Smooth muscle cell (in vitro differentiated cells): Measurements from ENCODE around the gene SLC13A4. TPM values are rescaled to one million over a fixed set of nuclear protein-coding genes. Genes with fewer than 3 reads are reported as not detected.

Experiments
- DNase-seq: peaks from one replicate; lab custom pipeline; 2025; ENCODE audit not compliant: unreplicated experiment; lab: John Stamatoyannopoulos, UW
- H2AFZ ChIP-seq: fragments of 200-600 bp; sonication (generic); 2 replicates; pipeline ENCODE4 v1.6.0; 2016; ENCODE audit warnings: antibody characterized with exemption, low read depth, mild to moderate bottlenecking
- H3F3A ChIP-seq: fragments of 200-600 bp; sonication (generic); 2 replicates; pipeline ENCODE4 v1.6.0; 2017; ENCODE audit warnings: antibody characterized with exemption, low read depth
- H3K27ac ChIP-seq: fragments of 200-600 bp; sonication (generic); 2 replicates; pipeline ENCODE4 v1.5.1; 2016; ENCODE audit warnings: low read depth, mild to moderate bottlenecking
- H3K27me3 ChIP-seq: fragments of 200-600 bp; sonication (generic); 2 replicates; pipeline ENCODE4 v1.6.1; 2016; ENCODE audit warnings: low read depth, mild to moderate bottlenecking
- H3K36me3 ChIP-seq: fragments of 200-600 bp; sonication (generic); 2 replicates; pipeline ENCODE4 v1.5.1; 2016; ENCODE audit warnings: low read depth
- H3K4me1 ChIP-seq: fragments of 200-600 bp; sonication (generic); 2 replicates; pipeline ENCODE4 v1.5.1; 2016; ENCODE audit warnings: low read depth
- H3K4me2 ChIP-seq: fragments of 200-600 bp; sonication (generic); 2 replicates; pipeline ENCODE4 v1.6.0; 2016; ENCODE audit warnings: mild to moderate bottlenecking
- H3K4me3 ChIP-seq: fragments of 200-600 bp; sonication (generic); 2 replicates; pipeline ENCODE4 v1.5.1; 2016; ENCODE audit warnings: mild to moderate bottlenecking
- H3K79me2 ChIP-seq: fragments of 200-600 bp; sonication (generic); 2 replicates; pipeline ENCODE4 v1.6.0; 2016; ENCODE audit warnings: low read depth, mild to moderate bottlenecking
- H3K9ac ChIP-seq: fragments of 200-600 bp; sonication (generic); 2 replicates; pipeline ENCODE4 v1.6.0; 2016; ENCODE audit warnings: low read depth
- H3K9me3 ChIP-seq: fragments of 200-600 bp; sonication (generic); replicated peaks from 2 replicates; pipeline ENCODE4 v1.5.1; 2016; ENCODE audit warnings: low read depth
- H4K20me1 ChIP-seq: fragments of 200-600 bp; sonication (generic); 2 replicates; pipeline ENCODE4 v1.6.0; 2016; ENCODE audit warnings: low read depth
- CTCF ChIP-seq: fragments of 200-600 bp; sonication (generic); IDR thresholded peaks from 2 replicates; pipeline ENCODE4 v1.5.1; 2017; ENCODE audit warnings: borderline replicate concordance, mild to moderate bottlenecking, antibody characterized with exemption; ENCODE audit not compliant: insufficient read depth, poor library complexity, severe bottlenecking
- WGBS: methylation state at CpG from one replicate; pipeline ENCODE4 v1.1.7; 2016; ENCODE audit warnings: low lambda C conversion rate; 5-methylcytosine and 5-hydroxymethylcytosine counted together
- polyA plus RNA-seq: library from polyadenylated mRNA; unstranded; fragments of >200 nt; fragmentation: Nextera tagmentation; extraction: Ambion mirVana; gene quantifications from 2 replicates; pipeline ENCODE4 v1.2.1, GENCODE V29; 2016
- total RNA-seq: library from RNA; depleted of rRNA; stranded (reverse); fragments of >200 nt; gene quantifications from 2 replicates; pipeline ENCODE4 v1.2.3, GENCODE V29; 2014

SLC13A4 gene
- total and polyA plus RNA-seq, 2 experiments from 2014 or later = 0.61 TPM; not detected in 1

DNA sequence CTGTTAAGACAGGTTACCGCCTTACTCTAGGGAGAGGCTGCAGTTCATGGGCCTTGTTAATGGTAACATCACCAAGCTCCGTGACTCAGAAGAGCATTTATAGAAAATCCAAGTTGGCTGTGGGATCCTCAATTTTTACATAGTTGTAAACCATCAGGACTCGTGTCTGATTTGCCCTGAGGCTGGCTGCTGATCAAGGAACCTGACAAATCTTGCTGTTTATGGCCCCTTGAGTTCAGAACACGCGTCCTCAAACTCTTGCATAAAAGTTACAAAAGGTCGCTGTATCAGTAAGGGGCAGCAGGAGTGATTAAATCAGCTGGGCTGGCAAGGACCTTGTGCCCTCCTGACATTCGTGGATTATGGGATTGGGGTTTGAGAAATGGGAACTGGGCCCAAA is 4.6 kb downstream of the SLC13A4 start:
- H3K4me3 ChIP-seq = no peak overlapping the region
- no peaks in the 10 kb centered on the region for H3K27me3 ChIP-seq
- H3K4me2 ChIP-seq = no peak overlapping the region
- H3K9ac ChIP-seq = no peak overlapping the region
- no peaks in the 10 kb centered on the region for H3K9me3 ChIP-seq
- H3F3A ChIP-seq = no peaks in the 10 kb centered on the region
- no peaks in the 10 kb centered on the region for H3K36me3 ChIP-seq
- H3K4me1 ChIP-seq = peaks cover 9% of the 10 kb centered on the region
- no peak for DNase-seq
- no peak overlapping the region for H3K27ac ChIP-seq
- WGBS = 74% methylated on average over 7 of the region's 7 CpGs
- no peaks in the 10 kb centered on the region for H4K20me1 ChIP-seq
- TF ChIP-seq CTCF = no peak
- H3K79me2 ChIP-seq = no peaks in the 10 kb centered on the region
- H2AFZ ChIP-seq = no peak overlapping the region

GRCh38 chr7:135721198-135721820 is 6.7 kb downstream of the SLC13A4 start:
- WGBS = 97% methylated on average over 21 of the region's 21 CpGs
- no peak for TF ChIP-seq CTCF
- H3K4me1 ChIP-seq = peaks cover 9% of the 10 kb centered on the region
- no peaks in the 10 kb centered on the region for H3K27me3 ChIP-seq
- H3F3A ChIP-seq = peaks cover 6% of the 10 kb centered on the region
- no peaks in the 10 kb centered on the region for H3K79me2 ChIP-seq
- no peak overlapping the region for H2AFZ ChIP-seq
- no peak overlapping the region for H3K4me3 ChIP-seq
- H4K20me1 ChIP-seq = no peaks in the 10 kb centered on the region
- DNase-seq = no peak
- H3K27ac ChIP-seq = no peak overlapping the region
- H3K36me3 ChIP-seq = no peaks in the 10 kb centered on the region
- H3K9ac ChIP-seq = no peak overlapping the region
- H3K4me2 ChIP-seq = no peak overlapping the region
- no peaks in the 10 kb centered on the region for H3K9me3 ChIP-seq

DNA sequence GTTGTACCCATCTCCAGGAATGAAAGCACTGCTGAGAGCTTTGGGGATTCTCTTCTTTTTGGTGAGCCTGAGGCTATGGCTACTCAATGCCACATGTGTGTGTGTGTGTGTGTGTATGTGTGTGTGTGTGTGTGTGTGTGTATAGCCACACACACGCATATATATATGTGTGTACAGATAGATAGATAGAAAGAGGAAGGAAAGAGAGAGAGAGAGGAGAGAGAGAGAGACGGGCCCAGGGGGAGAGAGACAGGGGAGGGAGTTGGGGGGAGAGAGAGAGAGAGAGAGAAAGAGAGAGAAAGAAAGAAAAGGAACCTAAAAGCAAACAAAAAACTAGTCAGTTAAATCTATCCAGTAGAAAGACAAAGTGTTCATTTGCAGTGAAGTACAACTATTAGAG is 8.3 kb downstream of the SLC13A4 start:
- H3K4me1 ChIP-seq = peaks cover 9% of the 10 kb centered on the region
- H3F3A ChIP-seq = peaks cover 6% of the 10 kb centered on the region
- DNase-seq = no peak
- 0% methylated on average over 1 of the region's 2 CpGs for WGBS
- no peak for TF ChIP-seq CTCF
- no peaks in the 10 kb centered on the region for H3K36me3 ChIP-seq
- H4K20me1 ChIP-seq = no peaks in the 10 kb centered on the region
- H3K9me3 ChIP-seq = no peaks in the 10 kb centered on the region
- no peak overlapping the region for H3K9ac ChIP-seq
- no peak overlapping the region for H2AFZ ChIP-seq
- H3K79me2 ChIP-seq = no peaks in the 10 kb centered on the region
- no peak overlapping the region for H3K4me3 ChIP-seq
- no peaks in the 10 kb centered on the region for H3K27me3 ChIP-seq
- H3K27ac ChIP-seq = no peak overlapping the region
- H3K4me2 ChIP-seq = no peak overlapping the region

DNA sequence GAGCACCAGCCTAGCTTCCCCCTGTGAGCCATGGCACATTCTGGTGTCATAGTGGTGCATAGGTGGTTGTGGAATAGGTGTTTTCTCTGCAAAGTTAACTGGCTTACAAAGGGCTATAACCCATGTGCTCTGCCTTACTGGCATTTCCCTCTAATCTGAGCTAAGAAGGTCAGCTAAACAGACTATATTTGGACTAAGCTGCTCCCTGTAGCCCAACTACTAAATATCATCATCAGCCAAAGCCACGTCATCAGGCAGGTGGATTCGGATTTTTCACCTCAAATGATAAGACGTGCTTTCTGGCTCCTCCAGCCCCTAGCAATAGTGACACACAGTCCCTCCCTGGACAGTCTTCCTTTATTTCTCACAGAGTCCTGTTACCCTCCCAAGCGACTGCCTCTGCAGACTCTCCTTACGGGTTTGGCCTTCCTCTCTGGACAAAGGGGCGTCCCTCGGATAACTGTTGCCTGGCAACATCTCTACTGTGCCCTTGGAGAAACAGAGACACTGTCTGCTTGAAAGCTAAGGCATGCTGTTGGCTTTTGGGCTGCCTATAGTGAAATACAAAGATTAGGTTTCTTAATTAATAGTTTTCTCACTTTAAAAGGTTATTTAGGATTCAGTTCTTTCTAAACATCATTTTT is 9.1 kb downstream of the SLC13A4 start:
- DNase-seq = no peak

More for the DNA sequence above, 9.1 kb downstream of the SLC13A4 start:
- 75% methylated on average over 7 of the region's 7 CpGs for WGBS
- Histone ChIP-seq H3K9ac (no peak overlapping the region), H3K9me3 (no peaks in the 10 kb centered on the region), H2AFZ (no peak overlapping the region), H3K27me3 (no peaks in the 10 kb centered on the region), H3K79me2 (no peaks in the 10 kb centered on the region), H3K4me2 (no peak overlapping the region), H3K27ac (no peak overlapping the region), H3K4me3 (no peak overlapping the region), H4K20me1 (no peaks in the 10 kb centered on the region), H3K36me3 (no peaks in the 10 kb centered on the region), H3F3A (peaks cover 6% of the 10 kb centered on the region), H3K4me1 (peaks cover 12% of the 10 kb centered on the region)
- no peak for TF ChIP-seq CTCF
